ENCODE measurements around the gene BCAS3. TPM values are rescaled to one million over a fixed set of nuclear protein-coding genes. Genes with fewer than 3 reads are reported as not detected.

The BCAS3 gene
- polyA plus RNA-seq, 3 donors = 10.3 to 19.1 (median 14.7) TPM

DNA sequence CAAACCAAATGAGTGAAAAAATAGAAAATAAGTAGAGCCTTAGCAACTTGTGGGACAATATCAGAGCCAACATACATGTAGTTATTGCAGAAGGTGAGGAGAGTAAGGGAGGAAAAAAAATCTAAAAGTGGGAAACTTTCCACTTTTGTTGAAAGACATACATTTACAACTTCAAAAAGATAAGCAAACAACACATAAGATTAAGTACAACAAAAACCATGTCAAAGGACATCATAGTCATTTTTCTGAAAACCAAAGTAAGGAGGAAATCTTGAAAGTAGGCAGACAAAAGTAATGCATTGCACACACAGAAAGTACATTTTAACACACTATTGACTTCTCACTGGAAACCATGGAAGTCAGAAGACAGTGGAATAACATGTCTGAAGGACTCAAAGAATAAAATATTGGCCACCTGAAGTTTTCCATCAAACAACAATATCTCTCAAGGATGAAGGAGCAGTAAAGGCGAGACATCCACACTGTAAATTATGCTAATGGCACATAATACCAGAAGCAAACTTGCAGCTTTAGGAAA, 291.9 kb downstream of the BCAS3 start:
- Mint-ChIP-seq H3K4me3 (no peak overlapping the region), H3K27ac (no peak overlapping the region), H3K9me3 (peaks cover 8 to 21% (median 15%) of the 10 kb centered on the region in 7 donors), H3K4me1 (no peaks in the 10 kb centered on the region), H3K36me3 (no peaks in the 10 kb centered on the region), H3K27me3 (ENCODE audit: low read depth in 3 of 3) (peaks cover 0 to 2% (median 0%) of the 10 kb centered on the region in 3 donors)
- H3K4me1 ChIP-seq (ENCODE audit: control insufficient read depth in 1 of 2, insufficient read depth in 2 of 2, low read length in 2 of 2) = no peaks in the 10 kb centered on the region
- H3K9ac ChIP-seq (ENCODE audit: insufficient read depth, low read length, poor library complexity, severe bottlenecking) = no peak overlapping the region
- H3K9me3 ChIP-seq (replicated peaks in 1 of 2; ENCODE audit: control insufficient read depth in 1 of 2, insufficient read depth in 1 of 2, low read length in 2 of 2) = peaks cover 0 to 8% of the 10 kb centered on the region in 2 donors
- H3K27me3 ChIP-seq (ENCODE audit: control insufficient read depth in 2 of 2, insufficient read depth in 2 of 2, low read length in 2 of 2) = no peaks in the 10 kb centered on the region
- H4K20me1 ChIP-seq (ENCODE audit: insufficient read depth, low read length) = no peaks in the 10 kb centered on the region
- no CpG with 5 or more reads among the region's 1 CpG for WGBS (ENCODE audit: insufficient coverage)
- DNase-seq = no peak
- H3K36me3 ChIP-seq (replicated peaks in 1 of 2; ENCODE audit: control insufficient read depth in 1 of 2, insufficient read depth in 2 of 2, low read length in 2 of 2) = no peaks in the 10 kb centered on the region
- no peak overlapping the region for H3K4me3 ChIP-seq (replicated peaks in 1 of 3; ENCODE audit: low read depth in 2 of 3, low read length in 3 of 3)
- no peaks in the 10 kb centered on the region for H3K79me2 ChIP-seq (ENCODE audit: insufficient read depth, low read length)
- no peak overlapping the region for H3K27ac ChIP-seq (ENCODE audit: low read depth in 1 of 2, low read length in 2 of 2)
- TF ChIP-seq, protein P1, sequence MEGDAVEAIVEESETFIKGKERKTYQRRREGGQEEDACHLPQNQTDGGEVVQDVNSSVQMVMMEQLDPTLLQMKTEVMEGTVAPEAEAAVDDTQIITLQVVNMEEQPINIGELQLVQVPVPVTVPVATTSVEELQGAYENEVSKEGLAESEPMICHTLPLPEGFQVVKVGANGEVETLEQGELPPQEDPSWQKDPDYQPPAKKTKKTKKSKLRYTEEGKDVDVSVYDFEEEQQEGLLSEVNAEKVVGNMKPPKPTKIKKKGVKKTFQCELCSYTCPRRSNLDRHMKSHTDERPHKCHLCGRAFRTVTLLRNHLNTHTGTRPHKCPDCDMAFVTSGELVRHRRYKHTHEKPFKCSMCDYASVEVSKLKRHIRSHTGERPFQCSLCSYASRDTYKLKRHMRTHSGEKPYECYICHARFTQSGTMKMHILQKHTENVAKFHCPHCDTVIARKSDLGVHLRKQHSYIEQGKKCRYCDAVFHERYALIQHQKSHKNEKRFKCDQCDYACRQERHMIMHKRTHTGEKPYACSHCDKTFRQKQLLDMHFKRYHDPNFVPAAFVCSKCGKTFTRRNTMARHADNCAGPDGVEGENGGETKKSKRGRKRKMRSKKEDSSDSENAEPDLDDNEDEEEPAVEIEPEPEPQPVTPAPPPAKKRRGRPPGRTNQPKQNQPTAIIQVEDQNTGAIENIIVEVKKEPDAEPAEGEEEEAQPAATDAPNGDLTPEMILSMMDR (IDR thresholded peaks at IDR 0.05) = no peak
- intact Hi-C loops (cut with micrococcal nuclease) = no loop called here
- no peak overlapping the region for H2AFZ ChIP-seq (ENCODE audit: insufficient read depth, low read depth, low read length, poor library complexity, severe bottlenecking)
- no peak overlapping the region for H3K4me2 ChIP-seq (replicated peaks; ENCODE audit: extremely low read depth, low read length, poor library complexity, severe bottlenecking)

DNA sequence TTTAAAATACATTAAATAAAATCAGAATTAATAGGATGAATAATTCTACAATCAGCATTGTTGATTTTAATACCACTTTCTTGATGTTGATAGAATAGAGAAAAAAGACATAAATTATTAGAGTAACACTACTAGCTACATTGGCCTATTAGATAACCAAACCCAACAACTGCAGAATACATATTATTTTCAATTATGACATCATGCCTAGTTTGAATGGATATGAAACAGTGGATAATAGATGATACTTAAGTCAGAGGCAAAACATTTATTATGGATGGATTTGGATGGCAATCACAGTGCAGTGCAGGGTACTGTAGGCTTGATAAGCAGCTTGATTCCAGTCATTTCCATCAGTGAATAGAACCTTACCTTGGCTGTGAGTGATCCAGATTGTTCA, 293.1 kb downstream of the BCAS3 start:
- H4K20me1 ChIP-seq (ENCODE audit: insufficient read depth, low read length) = no peaks in the 10 kb centered on the region
- no peaks in the 10 kb centered on the region for H3K27me3 ChIP-seq (ENCODE audit: control insufficient read depth in 2 of 2, insufficient read depth in 2 of 2, low read length in 2 of 2)
- H3K27ac ChIP-seq (ENCODE audit: low read depth in 1 of 2, low read length in 2 of 2) = no peak overlapping the region
- Mint-ChIP-seq H3K4me1 (no peaks in the 10 kb centered on the region), H3K36me3 (no peaks in the 10 kb centered on the region), H3K4me3 (no peak overlapping the region), H3K27ac (no peak overlapping the region), H3K9me3 (peaks cover 6 to 17% (median 11%) of the 10 kb centered on the region in 7 donors), H3K27me3 (ENCODE audit: low read depth in 3 of 3) (peaks cover 0 to 2% (median 2%) of the 10 kb centered on the region in 3 donors)
- H3K9ac ChIP-seq (ENCODE audit: insufficient read depth, low read length, poor library complexity, severe bottlenecking) = no peak overlapping the region
- intact Hi-C loops (cut with micrococcal nuclease) = no loop called here
- no peaks in the 10 kb centered on the region for H3K4me1 ChIP-seq (ENCODE audit: control insufficient read depth in 1 of 2, insufficient read depth in 2 of 2, low read length in 2 of 2)
- DNase-seq = no peak
- no peaks in the 10 kb centered on the region for H3K36me3 ChIP-seq (replicated peaks in 1 of 2; ENCODE audit: control insufficient read depth in 1 of 2, insufficient read depth in 2 of 2, low read length in 2 of 2)
- no peak overlapping the region for H2AFZ ChIP-seq (ENCODE audit: insufficient read depth, low read depth, low read length, poor library complexity, severe bottlenecking)
- H3K4me2 ChIP-seq (replicated peaks; ENCODE audit: extremely low read depth, low read length, poor library complexity, severe bottlenecking) = no peak overlapping the region
- no peaks in the 10 kb centered on the region for H3K79me2 ChIP-seq (ENCODE audit: insufficient read depth, low read length)
- peaks cover 0 to 8% of the 10 kb centered on the region in 2 donors for H3K9me3 ChIP-seq (replicated peaks in 1 of 2; ENCODE audit: control insufficient read depth in 1 of 2, insufficient read depth in 1 of 2, low read length in 2 of 2)
- no peak overlapping the region for H3K4me3 ChIP-seq (replicated peaks in 1 of 3; ENCODE audit: low read depth in 2 of 3, low read length in 3 of 3)
- TF ChIP-seq, protein P1 (IDR thresholded peaks at IDR 0.05) = no peak

All from CD14-positive monocyte (primary cell).